ENCODE results near the gene IL1RAPL2. TPM values are rescaled to one million over a fixed set of nuclear protein-coding genes. Genes with fewer than 3 reads are reported as not detected.

The IL1RAPL2 gene
- total and polyA plus RNA-seq, 2 of the 4 experiments (the other 2 are of a cell fraction), result 0.03 TPM; not detected in 1

DNA sequence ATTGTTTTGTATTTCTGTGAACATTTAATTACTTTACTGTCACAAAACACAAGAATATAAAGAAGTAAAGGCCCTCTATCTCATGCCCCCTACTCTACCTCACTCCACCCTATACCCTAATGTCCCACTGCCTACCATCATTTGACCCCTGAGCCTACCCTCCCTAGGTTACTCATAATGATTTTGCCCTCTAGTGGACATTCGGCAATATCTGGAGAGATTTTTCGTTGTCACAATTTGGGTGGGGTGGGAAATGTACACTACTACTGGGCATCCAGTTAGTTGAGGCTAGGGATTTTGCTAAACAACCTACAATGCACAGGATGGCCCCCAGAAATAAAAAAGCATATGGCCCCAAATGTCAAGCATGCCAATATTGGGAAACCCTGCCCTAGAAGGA is 644.3 kb downstream of the IL1RAPL2 start:
- POLR2A ChIA-PET (ENCODE audit: unreplicated experiment), result no interaction called here
- H3K9me3 ChIP-seq (ENCODE audit: control insufficient read depth, insufficient read depth, low read length), result peaks cover 2% of the 10 kb centered on the region; the same call in 1 of the 2 replicates
- no peak overlapping the region for H3K14ac ChIP-seq (replicated peaks; ENCODE audit: low read depth, low read length)
- intact Hi-C loops (cut with micrococcal nuclease), result no loop called here
- no peaks in the 10 kb centered on the region; the same call in 1 of the 2 replicates for H3K27me3 ChIP-seq (ENCODE audit: control insufficient read depth, insufficient read depth, low read length)
- H3K36me3 ChIP-seq (ENCODE audit: control insufficient read depth, insufficient read depth, low read length), result no peaks in the 10 kb centered on the region
- ATAC-seq (ENCODE audit: low read depth) (no peak), DNase-seq (no peak)
- H3K9ac ChIP-seq (ENCODE audit: low read depth, low read length), result no peak overlapping the region
- H2BK20ac ChIP-seq (ENCODE audit: low read depth, low read length), result no peak overlapping the region
- in situ Hi-C loops (cut with MboI; ENCODE audit: low sequenced_read_pairs), result no loop called here
- H4K5ac ChIP-seq (ENCODE audit: low read depth, low read length), result no peak overlapping the region
- WGBS, 2 experiments (ENCODE audit: extremely low coverage in 2 of 2, insufficient read length in 1 of 2), result no CpG with 5 or more reads among the region's 2 CpGs
- no peak overlapping the region for H2BK15ac ChIP-seq (ENCODE audit: low read depth, low read length)
- dilution Hi-C loops (cut with HindIII; ENCODE audit: low sequenced_read_pairs, unreplicated experiment), result no loop called here
- H3K56ac ChIP-seq (ENCODE audit: extremely low read depth, insufficient read depth, low read length), result no peak overlapping the region
- H4K20me1 ChIP-seq (ENCODE audit: insufficient read depth, low read length), result no peaks in the 10 kb centered on the region
- CTCF ChIA-PET, result no interaction called here
- no peak overlapping the region for H2AK5ac ChIP-seq (ENCODE audit: low read depth, low read length)
- H3K23ac ChIP-seq (ENCODE audit: low read depth, low read length), result no peak overlapping the region
- H2BK120ac ChIP-seq (ENCODE audit: low read depth, low read length), result no peak overlapping the region
- no peak overlapping the region for H4K8ac ChIP-seq (ENCODE audit: low read depth in 2 of 2, low read length in 2 of 2)
- H3K18ac ChIP-seq (ENCODE audit: low read depth, low read length), result no peak overlapping the region
- no peak overlapping the region for H3K4me3 ChIP-seq (ENCODE audit: insufficient read depth, low read depth, low read length)
- H3K27ac ChIP-seq (ENCODE audit: insufficient read depth, low read length), result no peak overlapping the region
- H3K4me1 ChIP-seq (ENCODE audit: control insufficient read depth, insufficient read depth, low read length), result no peaks in the 10 kb centered on the region
- no peaks in the 10 kb centered on the region for H3K79me1 ChIP-seq (ENCODE audit: low read depth in 1 of 2, low read length in 2 of 2)
- no peak overlapping the region for H2AK9ac ChIP-seq (replicated peaks; ENCODE audit: low read depth, low read length, poor library complexity)
- H4K91ac ChIP-seq (ENCODE audit: insufficient read depth, low read depth, low read length), result no peak overlapping the region
- H3K9me1 ChIP-seq (ENCODE audit: insufficient read depth, low read length), result no peaks in the 10 kb centered on the region
- H2AFZ ChIP-seq (replicated peaks; ENCODE audit: low read length, poor library complexity), result no peak overlapping the region
- TF ChIP-seq, protein P1, sequence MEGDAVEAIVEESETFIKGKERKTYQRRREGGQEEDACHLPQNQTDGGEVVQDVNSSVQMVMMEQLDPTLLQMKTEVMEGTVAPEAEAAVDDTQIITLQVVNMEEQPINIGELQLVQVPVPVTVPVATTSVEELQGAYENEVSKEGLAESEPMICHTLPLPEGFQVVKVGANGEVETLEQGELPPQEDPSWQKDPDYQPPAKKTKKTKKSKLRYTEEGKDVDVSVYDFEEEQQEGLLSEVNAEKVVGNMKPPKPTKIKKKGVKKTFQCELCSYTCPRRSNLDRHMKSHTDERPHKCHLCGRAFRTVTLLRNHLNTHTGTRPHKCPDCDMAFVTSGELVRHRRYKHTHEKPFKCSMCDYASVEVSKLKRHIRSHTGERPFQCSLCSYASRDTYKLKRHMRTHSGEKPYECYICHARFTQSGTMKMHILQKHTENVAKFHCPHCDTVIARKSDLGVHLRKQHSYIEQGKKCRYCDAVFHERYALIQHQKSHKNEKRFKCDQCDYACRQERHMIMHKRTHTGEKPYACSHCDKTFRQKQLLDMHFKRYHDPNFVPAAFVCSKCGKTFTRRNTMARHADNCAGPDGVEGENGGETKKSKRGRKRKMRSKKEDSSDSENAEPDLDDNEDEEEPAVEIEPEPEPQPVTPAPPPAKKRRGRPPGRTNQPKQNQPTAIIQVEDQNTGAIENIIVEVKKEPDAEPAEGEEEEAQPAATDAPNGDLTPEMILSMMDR (conservative IDR thresholded peaks at IDR 0.05; ENCODE audit: low read depth, low read length), result no peak
- no peak for TF ChIP-seq NFE2L2 (IDR thresholded peaks at IDR 0.05; ENCODE audit: low read depth, low read length)
- TF ChIP-seq BHLHE40 (IDR thresholded peaks at IDR 0.05; ENCODE audit: low read depth, low read length), result no peak
- TF ChIP-seq CHD1 (IDR thresholded peaks at IDR 0.05; ENCODE audit: low read depth, low read length), result no peak
- no peak for TF ChIP-seq MXI1 (IDR thresholded peaks at IDR 0.05; ENCODE audit: borderline replicate concordance, low read depth, low read length)
- TF ChIP-seq RCOR1 (IDR thresholded peaks at IDR 0.05; ENCODE audit: insufficient replicate concordance, low read length), result no peak
- TF ChIP-seq MAZ (IDR thresholded peaks at IDR 0.05; ENCODE audit: borderline replicate concordance, low read depth, low read length), result no peak
- TF ChIP-seq FOS (IDR thresholded peaks at IDR 0.05; ENCODE audit: low read depth, low read length), result no peak
- no peak overlapping the region for H3K4me2 ChIP-seq (ENCODE audit: low read depth, low read length)
- H3K4ac ChIP-seq (ENCODE audit: low read depth, low read length), result no peak overlapping the region
- BruUV-seq (replicated peaks), result no TSS peak
- H2BK5ac ChIP-seq (ENCODE audit: low read depth, low read length, poor library complexity, severe bottlenecking), result no peak overlapping the region
